HCT116 (cell line): ENCODE results near the gene GOLGA5.
"Not testable (repeated sequence)": the region's sequence is repeated elsewhere in the genome, so short reads cannot be mapped to it uniquely, and the experiment has no call there.

Source experiments
- CTCF ChIP-seq, 3 experiments: fragments of 200-600 bp in 1 of 3; sonication (generic) in 1 of 3; IDR thresholded peaks in 2 of 3; conservative IDR thresholded peaks in 1 of 3; 2 replicates each; pipeline ENCODE4 v1.5.1; 2012 to 2017; ENCODE audit warnings: low read depth in 2 of 3, low read length in 2 of 3, antibody characterized with exemption in 1 of 3, borderline replicate concordance in 1 of 3, control low read depth in 1 of 3, mild to moderate bottlenecking in 1 of 3, mixed read lengths in 1 of 3, mixed run types in 1 of 3, moderate library complexity in 1 of 3; ENCODE audit not compliant: insufficient read depth in 1 of 3
- EZH2 ChIP-seq: fragments of 200-600 bp; sonication (generic); IDR thresholded peaks from 2 replicates; pipeline ENCODE4 v1.6.1; 2017; ENCODE audit warnings: antibody characterized with exemption, mixed run types
- JUND ChIP-seq: IDR thresholded peaks from 2 replicates; pipeline ENCODE4 v1.6.1; 2012
- POLR2A ChIP-seq: IDR thresholded peaks from 2 replicates; pipeline ENCODE4 v1.7.0; 2011; ENCODE audit warnings: borderline replicate concordance; ENCODE audit not compliant: insufficient read depth, insufficient read length; ENCODE audit errors: extremely low read depth
- POLR2AphosphoS5 ChIP-seq: IDR thresholded peaks from 2 replicates; pipeline ENCODE4 v1.6.1; 2011; ENCODE audit warnings: mild to moderate bottlenecking, low read depth, low read length, moderate library complexity
- SP1 ChIP-seq: IDR thresholded peaks from 2 replicates; pipeline ENCODE4 v1.6.1; 2012; ENCODE audit warnings: low read depth
- ZFX ChIP-seq: fragments of 450-650 bp; IDR thresholded peaks from 2 replicates; pipeline ENCODE4 v1.6.1; 2017

GRCh38 chr14:92820536-92820840 is 26.4 kb downstream of the GOLGA5 start:
- not testable (repeated sequence) for TF ChIP-seq EZH2; CTCF (IDR thresholded peaks at IDR 0.05 in 2 of 3, conservative IDR thresholded peaks at IDR 0.05 in 1 of 3; ENCODE audit: borderline replicate concordance in 1 of 3, insufficient read depth in 1 of 3, low read depth in 2 of 3, low read length in 2 of 3); JUND; POLR2AphosphoS5; POLR2A; SP1; ZFX
